Bronchial epithelial cell (primary cell): ENCODE measurements around the gene FASTK. TPM values are rescaled to one million over a fixed set of nuclear protein-coding genes. Genes with fewer than 3 reads are reported as not detected.

Experiments
- DNase-seq: peaks from one replicate; pipeline ENCODE4 v3.0.0-alpha.2; 2010; ENCODE audit warnings: low read depth
- FAIRE-seq: peaks from 2 replicates; lab custom pipeline; 2011; peaks lifted over from hg19 to GRCh38; lab: Jason Lieb, UNC
- H3K27me3 ChIP-seq: 2 replicates; pipeline ENCODE4 v1.5.1; 2011; ENCODE audit warnings: low read length; ENCODE audit not compliant: control insufficient read depth, insufficient read depth
- H3K36me3 ChIP-seq: 2 replicates; pipeline ENCODE4 v1.5.1; 2011; ENCODE audit warnings: low read length; ENCODE audit not compliant: control insufficient read depth, insufficient read depth
- H3K4me3 ChIP-seq: 2 replicates; pipeline ENCODE4 v1.5.1; 2011; ENCODE audit warnings: mild to moderate bottlenecking, low read depth, low read length, control low read depth
- total RNA-seq: library from RNA; depleted of rRNA; stranded (reverse); fragments of >200 nt; gene quantifications from 2 replicates; pipeline ENCODE4 v1.2.1, GENCODE V29; 2014
- TF ChIP-seq, protein P1 (sequence below): IDR thresholded peaks from 2 replicates; pipeline ENCODE4 v1.5.1; 2011; ENCODE audit warnings: mild to moderate bottlenecking, moderate library complexity, low read length, control low read depth, inconsistent platforms; ENCODE audit not compliant: insufficient read depth, severe bottlenecking

FASTK gene
- total RNA-seq, 1 donor from 2014 or later = 51.6 TPM

GRCh38 chr7:151116603-151117440, 36.2 kb upstream of the FASTK start:
- DNase-seq (no peak), FAIRE-seq (no peak)
- TF ChIP-seq, protein P1, sequence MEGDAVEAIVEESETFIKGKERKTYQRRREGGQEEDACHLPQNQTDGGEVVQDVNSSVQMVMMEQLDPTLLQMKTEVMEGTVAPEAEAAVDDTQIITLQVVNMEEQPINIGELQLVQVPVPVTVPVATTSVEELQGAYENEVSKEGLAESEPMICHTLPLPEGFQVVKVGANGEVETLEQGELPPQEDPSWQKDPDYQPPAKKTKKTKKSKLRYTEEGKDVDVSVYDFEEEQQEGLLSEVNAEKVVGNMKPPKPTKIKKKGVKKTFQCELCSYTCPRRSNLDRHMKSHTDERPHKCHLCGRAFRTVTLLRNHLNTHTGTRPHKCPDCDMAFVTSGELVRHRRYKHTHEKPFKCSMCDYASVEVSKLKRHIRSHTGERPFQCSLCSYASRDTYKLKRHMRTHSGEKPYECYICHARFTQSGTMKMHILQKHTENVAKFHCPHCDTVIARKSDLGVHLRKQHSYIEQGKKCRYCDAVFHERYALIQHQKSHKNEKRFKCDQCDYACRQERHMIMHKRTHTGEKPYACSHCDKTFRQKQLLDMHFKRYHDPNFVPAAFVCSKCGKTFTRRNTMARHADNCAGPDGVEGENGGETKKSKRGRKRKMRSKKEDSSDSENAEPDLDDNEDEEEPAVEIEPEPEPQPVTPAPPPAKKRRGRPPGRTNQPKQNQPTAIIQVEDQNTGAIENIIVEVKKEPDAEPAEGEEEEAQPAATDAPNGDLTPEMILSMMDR = no peak
- Histone ChIP-seq H3K36me3 (peaks cover 42% of the 10 kb centered on the region), H3K27me3 (no peaks in the 10 kb centered on the region), H3K4me3 (peak overlapping the region; percentile 57)

DNA sequence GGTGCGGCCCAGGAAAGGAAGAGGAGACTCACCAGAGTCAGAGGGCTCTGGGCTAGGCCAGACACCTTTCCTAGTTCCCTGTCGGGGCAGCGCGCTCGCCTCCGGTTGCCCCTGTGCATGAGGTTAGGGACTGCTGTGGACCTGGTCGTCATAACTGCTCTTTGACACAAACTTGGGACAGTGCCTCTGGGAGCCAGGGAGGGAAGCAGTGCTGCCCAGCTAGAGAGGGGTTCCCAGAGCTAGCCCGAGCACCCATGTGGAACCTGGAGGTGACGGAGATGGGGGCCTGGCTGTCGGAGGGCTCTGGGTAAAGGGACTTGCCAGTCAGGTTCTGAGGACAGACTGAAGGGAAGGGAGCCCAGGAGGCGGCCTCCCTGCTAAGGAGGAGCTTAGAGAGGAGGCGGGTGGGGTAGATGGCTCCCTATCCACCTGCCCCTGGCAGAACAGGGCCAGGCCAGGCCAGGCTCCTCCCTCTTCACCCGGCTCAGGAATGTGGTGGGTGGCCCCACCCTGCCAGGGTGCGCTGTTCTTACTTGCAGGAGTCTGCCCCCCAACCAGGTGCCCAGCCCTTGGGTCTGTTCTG, 35.3 kb upstream of the FASTK start:
- peaks cover 34% of the 10 kb centered on the region for H3K36me3 ChIP-seq
- DNase-seq (peak; percentile 94), FAIRE-seq (peak; percentile 62)
- TF ChIP-seq, protein P1 = no peak
- peak overlapping the region; percentile 57 for H3K4me3 ChIP-seq
- no peaks in the 10 kb centered on the region for H3K27me3 ChIP-seq

- Histone ChIP-seq H3K27me3 (no peaks in the 10 kb centered on the region), H3K36me3 (peaks cover 29% of the 10 kb centered on the region), H3K4me3 (peak overlapping the region; percentile 57)
- DNase-seq (no peak), FAIRE-seq (no peak)
- TF ChIP-seq, protein P1 = no peak
These were observed 34.7 kb upstream of the FASTK start for GRCh38 chr7:151115121-151115835.

GRCh38 chr7:151114151-151115090, 33.8 kb upstream of the FASTK start:
- TF ChIP-seq, protein P1 = no peak
- DNase-seq (peak; percentile 67), FAIRE-seq (no peak)
- no peaks in the 10 kb centered on the region for H3K27me3 ChIP-seq
- H3K4me3 ChIP-seq = peak overlapping the region; percentile 57
- H3K36me3 ChIP-seq = peaks cover 22% of the 10 kb centered on the region
